Stimulated activated CD8-positive, alpha-beta memory T cell treated with anti-CD3 and anti-CD28 coated beads, Interleukin-4, amount 100 ng/mL, for 1 hour (primary cell): ENCODE measurements around the gene NAB1.
"Not testable (repeated sequence)": the region's sequence is repeated elsewhere in the genome, so short reads cannot be mapped to it uniquely, and the experiment has no call there.

Experiments
- DNase-seq, 2 donors: peaks; one replicate each; pipeline ENCODE4 v3.0.0-alpha.2; 2020; ENCODE audit warnings: low read depth in 2 of 2, low spot score in 1 of 2

NAB1 gene

GRCh38 chr2:190670182-190670946 is 21.5 kb downstream of the NAB1 start:
- no peak for DNase-seq

- no peak for DNase-seq
These were observed 26.2 kb downstream of the NAB1 start for GRCh38 chr2:190674966-190675650.

- no peak for DNase-seq
These were observed 28.4 kb downstream of the NAB1 start for GRCh38 chr2:190677255-190677654.

GRCh38 chr2:190678444-190679162 is 29.7 kb downstream of the NAB1 start:
- DNase-seq = no peak

- DNase-seq = no peak
These were observed 30.5 kb downstream of the NAB1 start for GRCh38 chr2:190679391-190679790.

GRCh38 chr2:190679813-190680591 is 31.1 kb downstream of the NAB1 start:
- peak; percentile 30 to 36 for DNase-seq

GRCh38 chr2:190682168-190682567 is 33.3 kb downstream of the NAB1 start:
- no peak for DNase-seq

GRCh38 chr2:190683802-190684201 is 34.9 kb downstream of the NAB1 start:
- no peak for DNase-seq

GRCh38 chr2:190684931-190685330 is 36.0 kb downstream of the NAB1 start:
- DNase-seq = no peak

GRCh38 chr2:190685333-190685732 is 36.5 kb downstream of the NAB1 start:
- no peak for DNase-seq

GRCh38 chr2:190693533-190694232 is 44.8 kb downstream of the NAB1 start:
- no peak for DNase-seq

- no peak for DNase-seq
These were observed 45.6 kb downstream of the NAB1 start for GRCh38 chr2:190694479-190694878.

- DNase-seq = no peak
These were observed 46.9 kb downstream of the NAB1 start for GRCh38 chr2:190695739-190696138.

GRCh38 chr2:190696792-190697398 is 48.0 kb downstream of the NAB1 start:
- no peak for DNase-seq

GRCh38 chr2:190697421-190697820 is 48.5 kb downstream of the NAB1 start:
- DNase-seq = no peak

- no peak for DNase-seq
These were observed 50.0 kb downstream of the NAB1 start for GRCh38 chr2:190698895-190699294.

- no peak for DNase-seq
These were observed 52.7 kb downstream of the NAB1 start for GRCh38 chr2:190701586-190701985.

- no peak for DNase-seq
These were observed 56.4 kb downstream of the NAB1 start for GRCh38 chr2:190705280-190705679.

- DNase-seq = no peak
These were observed 58.8 kb downstream of the NAB1 start for GRCh38 chr2:190707726-190708125.

GRCh38 chr2:190708650-190709049 is 59.8 kb downstream of the NAB1 start:
- DNase-seq = not testable (repeated sequence)
